ENCODE data around the gene EIF1. TPM values are rescaled to one million over a fixed set of nuclear protein-coding genes. Genes with fewer than 3 reads are reported as not detected.

EIF1 gene
- total RNA-seq: 140 and 223 TPM in 2 replicates

GRCh38 chr17:41688641-41689496, at the start of gene EIF1:
Gene EIF1, plus strand, starts transcription at chr17:41688885. Its CDS starts 154 bp downstream, at chr17:41689039.

GRCh38 chr17:41711669-41712400, 23.1 kb downstream of the EIF1 start, which contains the start of gene GAST:
Gene GAST, plus strand, starts transcription at chr17:41712331. Its CDS starts 3,106 bp downstream, at chr17:41715437.

GRCh38 chr17:41734139-41734948, 45.7 kb downstream of the EIF1 start, which contains the start of gene HAP1:
Gene HAP1, minus strand, starts transcription at chr17:41734643. Its CDS starts 9 bp downstream, at chr17:41734634.

Other genes with a start within 250 kb of the EIF1 start
- gene KRT38, start 247.9 kb upstream of the EIF1 start, total RNA-seq: 0.07 TPM in 1 of 2 replicates, not detected in the other
- not detected in 2 replicates for gene KRT32, start 221.5 kb upstream of the EIF1 start, total RNA-seq
- gene KRT35, start 207.7 kb upstream of the EIF1 start, total RNA-seq: not detected in 2 replicates
- gene KRT36, start 199.0 kb upstream of the EIF1 start, total RNA-seq: not detected in 2 replicates
- 6.5 and 231 TPM in 2 replicates for gene KRT13, start 183.3 kb upstream of the EIF1 start, total RNA-seq
- gene KRT15, start 170.0 kb upstream of the EIF1 start, total RNA-seq: 38.3 and 63.4 TPM in 2 replicates
- 637 and 3,236 TPM in 2 replicates for gene KRT19, start 160.6 kb upstream of the EIF1 start, total RNA-seq
- 0.21 and 0.34 TPM in 2 replicates for gene KRT9, start 116.8 kb upstream of the EIF1 start, total RNA-seq
- gene KRT14, start 102.0 kb upstream of the EIF1 start, total RNA-seq: 254 and 1,560 TPM in 2 replicates
- gene KRT16, start 76.1 kb upstream of the EIF1 start, total RNA-seq: 2,627 and 3,653 TPM in 2 replicates
- 27,930 and 28,043 TPM in 2 replicates for gene KRT17, start 64.3 kb upstream of the EIF1 start, total RNA-seq
- 1.0 TPM in 1 of 2 replicates, not detected in the other for gene GAST, start 23.4 kb downstream of the EIF1 start, total RNA-seq
- 1.4 and 5.1 TPM in 2 replicates for gene HAP1, start 45.8 kb downstream of the EIF1 start, total RNA-seq
- 357 and 772 TPM in 2 replicates for gene JUP, start 97.8 kb downstream of the EIF1 start, total RNA-seq
- 33.5 and 51.7 TPM in 2 replicates for gene P3H4, start 123.1 kb downstream of the EIF1 start, total RNA-seq
- 34.5 and 113 TPM in 2 replicates for gene FKBP10, start 124.1 kb downstream of the EIF1 start, total RNA-seq
- 35.0 and 73.1 TPM in 2 replicates for gene NT5C3B, start 147.3 kb downstream of the EIF1 start, total RNA-seq
- 0.14 TPM in 1 of 2 replicates, not detected in the other for gene KLHL10, start 148.9 kb downstream of the EIF1 start, total RNA-seq
- gene KLHL11, start 176.5 kb downstream of the EIF1 start, total RNA-seq: 41.4 and 45.1 TPM in 2 replicates
- gene ACLY, start 230.1 kb downstream of the EIF1 start, total RNA-seq: 114 and 147 TPM in 2 replicates
- under 0.01 and 0.07 TPM in 2 replicates for gene ODAD4, start 241.7 kb downstream of the EIF1 start, total RNA-seq

All from nasal cavity respiratory epithelium epithelial cell of viscerocranial mucosa (primary cell).